Measurements from ENCODE around the gene CRACR2B. TPM values are rescaled to one million over a fixed set of nuclear protein-coding genes. Genes with fewer than 3 reads are reported as not detected.

The CRACR2B gene
- total RNA-seq, 1 donor from 2014 or later, result 50.9 TPM

- no peaks in the 10 kb centered on the region for H3K9me3 Mint-ChIP-seq (ENCODE audit: low read depth)
- peak; percentile 73 for DNase-seq (ENCODE audit: low spot score, unreplicated experiment)
- H3K27me3 Mint-ChIP-seq, result no peaks in the 10 kb centered on the region
Measured at GRCh38 chr11:783581-784015, 44.1 kb upstream of the CRACR2B start.

GRCh38 chr11:786235-787083, 41.3 kb upstream of the CRACR2B start:
- no peak for DNase-seq (ENCODE audit: low spot score, unreplicated experiment)
- H3K27me3 Mint-ChIP-seq, result no peaks in the 10 kb centered on the region
- TF ChIP-seq, protein P1, sequence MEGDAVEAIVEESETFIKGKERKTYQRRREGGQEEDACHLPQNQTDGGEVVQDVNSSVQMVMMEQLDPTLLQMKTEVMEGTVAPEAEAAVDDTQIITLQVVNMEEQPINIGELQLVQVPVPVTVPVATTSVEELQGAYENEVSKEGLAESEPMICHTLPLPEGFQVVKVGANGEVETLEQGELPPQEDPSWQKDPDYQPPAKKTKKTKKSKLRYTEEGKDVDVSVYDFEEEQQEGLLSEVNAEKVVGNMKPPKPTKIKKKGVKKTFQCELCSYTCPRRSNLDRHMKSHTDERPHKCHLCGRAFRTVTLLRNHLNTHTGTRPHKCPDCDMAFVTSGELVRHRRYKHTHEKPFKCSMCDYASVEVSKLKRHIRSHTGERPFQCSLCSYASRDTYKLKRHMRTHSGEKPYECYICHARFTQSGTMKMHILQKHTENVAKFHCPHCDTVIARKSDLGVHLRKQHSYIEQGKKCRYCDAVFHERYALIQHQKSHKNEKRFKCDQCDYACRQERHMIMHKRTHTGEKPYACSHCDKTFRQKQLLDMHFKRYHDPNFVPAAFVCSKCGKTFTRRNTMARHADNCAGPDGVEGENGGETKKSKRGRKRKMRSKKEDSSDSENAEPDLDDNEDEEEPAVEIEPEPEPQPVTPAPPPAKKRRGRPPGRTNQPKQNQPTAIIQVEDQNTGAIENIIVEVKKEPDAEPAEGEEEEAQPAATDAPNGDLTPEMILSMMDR (IDR thresholded peaks at IDR 0.05; ENCODE audit: unreplicated experiment), result no peak
- H3K36me3 Mint-ChIP-seq (ENCODE audit: insufficient read depth), result peaks cover 3% of the 10 kb centered on the region
- H3K27ac Mint-ChIP-seq, result peak overlapping the region; percentile 74
- no peak overlapping the region for H3K4me3 Mint-ChIP-seq (ENCODE audit: low read depth)
- H3K9me3 Mint-ChIP-seq (ENCODE audit: low read depth), result no peaks in the 10 kb centered on the region
- H3K4me1 Mint-ChIP-seq (ENCODE audit: low read depth), result peaks cover 6% of the 10 kb centered on the region

More at GRCh38 chr11:783581-784015, 44.1 kb upstream of the CRACR2B start:
- Mint-ChIP-seq H3K4me1 (ENCODE audit: low read depth) (peaks cover 7% of the 10 kb centered on the region), H3K36me3 (ENCODE audit: insufficient read depth) (peaks cover 3% of the 10 kb centered on the region), H3K27ac (no peak overlapping the region), H3K4me3 (ENCODE audit: low read depth) (no peak overlapping the region)
- TF ChIP-seq, protein P1 (IDR thresholded peaks at IDR 0.05; ENCODE audit: unreplicated experiment), result peak; percentile 84

DNA sequence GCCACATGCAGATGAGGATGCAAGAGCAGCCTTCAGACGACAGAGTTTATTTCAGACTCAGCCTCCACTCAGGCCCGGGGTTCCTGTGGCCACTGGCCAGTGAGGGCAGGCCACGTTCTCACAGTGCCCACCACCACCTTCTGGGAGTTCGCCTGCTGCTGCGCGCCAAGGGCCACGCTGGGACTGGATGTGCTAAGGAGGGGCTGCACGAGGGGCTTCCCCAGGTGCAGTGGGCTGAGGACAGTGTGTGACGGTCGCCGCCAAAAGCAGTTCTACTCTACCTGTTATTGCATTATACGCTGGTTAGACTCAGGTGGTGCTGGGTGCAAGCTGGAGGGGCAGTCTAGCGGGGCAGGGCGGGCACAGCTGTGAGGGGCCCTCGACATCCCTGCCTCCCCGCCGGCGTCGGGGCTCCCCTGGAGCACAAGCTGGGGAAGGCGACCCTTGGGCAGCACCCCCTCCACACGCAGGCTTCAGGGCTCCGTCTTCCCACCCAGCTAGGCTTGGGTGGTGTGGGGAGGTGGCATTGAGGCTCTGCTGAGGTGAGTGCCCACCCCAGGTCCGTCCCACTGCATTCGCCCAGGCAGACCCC, 40.5 kb upstream of the CRACR2B start:
- Mint-ChIP-seq H3K36me3 (ENCODE audit: insufficient read depth) (peaks cover 3% of the 10 kb centered on the region), H3K27ac (no peak overlapping the region), H3K4me1 (ENCODE audit: low read depth) (peaks cover 6% of the 10 kb centered on the region), H3K4me3 (ENCODE audit: low read depth) (no peak overlapping the region), H3K27me3 (no peaks in the 10 kb centered on the region), H3K9me3 (ENCODE audit: low read depth) (no peaks in the 10 kb centered on the region)
- DNase-seq (ENCODE audit: low spot score, unreplicated experiment), result no peak
- TF ChIP-seq, protein P1 (IDR thresholded peaks at IDR 0.05; ENCODE audit: unreplicated experiment), result no peak

- DNase-seq (ENCODE audit: low spot score, unreplicated experiment), result no peak
- Mint-ChIP-seq H3K4me3 (ENCODE audit: low read depth) (no peak overlapping the region), H3K36me3 (ENCODE audit: insufficient read depth) (peaks cover 3% of the 10 kb centered on the region), H3K27me3 (no peaks in the 10 kb centered on the region), H3K9me3 (ENCODE audit: low read depth) (no peaks in the 10 kb centered on the region), H3K4me1 (ENCODE audit: low read depth) (peaks cover 6% of the 10 kb centered on the region), H3K27ac (no peak overlapping the region)
- TF ChIP-seq, protein P1 (IDR thresholded peaks at IDR 0.05; ENCODE audit: unreplicated experiment), result no peak
Measured at GRCh38 chr11:788009-788640, 39.6 kb upstream of the CRACR2B start.

All from progenitor cell of endocrine pancreas (in vitro differentiated cells).